NCI-H187 (cell line): Measurements from ENCODE around the gene C1QB.

ENCODE experiments used
- DNase-seq, 2 experiments: peaks; one replicate each; lab custom pipeline; 2025; lab: John Stamatoyannopoulos, UW

The C1QB gene

GRCh38 chr1:22635436-22635835 lies 17.6 kb upstream of the C1QB start:
- peak in 1 of 2 experiments; percentile 24 for DNase-seq

DNA sequence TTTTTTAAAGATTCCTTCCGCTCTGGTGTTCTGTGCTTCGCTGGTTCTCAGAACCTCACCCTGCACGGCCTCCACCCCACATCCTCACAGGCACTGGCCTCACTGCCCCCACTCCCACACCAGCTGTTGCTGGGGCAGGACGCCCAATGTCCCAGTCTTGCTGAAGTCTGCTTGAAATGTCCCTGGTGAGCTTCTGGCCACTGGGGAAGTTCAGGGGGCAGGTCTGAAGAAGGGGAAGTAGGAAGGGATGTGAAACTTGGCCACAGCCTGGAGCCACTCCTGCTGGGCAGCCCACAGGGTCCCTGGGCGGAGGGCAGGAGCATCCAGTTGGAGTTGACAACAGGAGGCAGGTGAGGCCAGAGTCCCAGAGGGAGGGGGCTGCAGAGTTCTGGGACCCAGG lies 16.7 kb upstream of the C1QB start, which contains the start of gene C1QA:
TSS of gene C1QA (plus strand) at position 276 of the 400 bp plus-strand sequence. CDS start 989 bp downstream, outside the sequence.
- DNase-seq, result no peak

DNA sequence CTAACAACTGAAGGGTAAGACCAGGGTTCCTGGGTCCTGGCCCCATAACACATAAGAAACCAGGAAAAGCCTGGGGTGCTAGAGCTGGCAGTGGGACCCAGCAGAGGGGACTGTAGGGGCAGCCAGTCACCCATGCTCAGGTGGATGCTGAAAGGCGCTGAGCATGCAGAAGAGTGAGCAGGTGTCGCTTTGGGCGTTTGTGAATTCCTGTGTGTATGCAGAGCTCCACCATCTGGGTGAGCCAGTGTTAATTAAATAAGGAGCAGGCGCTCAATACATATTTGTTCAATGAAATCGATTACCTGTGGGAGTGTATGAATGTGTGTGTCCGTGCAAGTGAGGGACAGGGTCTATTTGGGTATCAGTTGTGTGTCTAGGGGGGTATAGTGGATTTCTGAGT lies 16.1 kb upstream of the C1QB start:
- DNase-seq, result peak in 1 of 2 experiments; percentile 19

- DNase-seq, result no peak
These were observed 15.1 kb upstream of the C1QB start for GRCh38 chr1:22637907-22638445.

- DNase-seq, result no peak
These were observed 14.4 kb upstream of the C1QB start for GRCh38 chr1:22638476-22639234.

DNA sequence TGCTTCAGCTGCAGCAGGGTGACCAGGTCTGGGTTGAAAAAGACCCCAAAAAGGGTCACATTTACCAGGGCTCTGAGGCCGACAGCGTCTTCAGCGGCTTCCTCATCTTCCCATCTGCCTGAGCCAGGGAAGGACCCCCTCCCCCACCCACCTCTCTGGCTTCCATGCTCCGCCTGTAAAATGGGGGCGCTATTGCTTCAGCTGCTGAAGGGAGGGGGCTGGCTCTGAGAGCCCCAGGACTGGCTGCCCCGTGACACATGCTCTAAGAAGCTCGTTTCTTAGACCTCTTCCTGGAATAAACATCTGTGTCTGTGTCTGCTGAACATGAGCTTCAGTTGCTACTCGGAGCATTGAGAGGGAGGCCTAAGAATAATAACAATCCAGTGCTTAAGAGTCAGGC lies 13.8 kb upstream of the C1QB start:
- DNase-seq, result no peak

DNA sequence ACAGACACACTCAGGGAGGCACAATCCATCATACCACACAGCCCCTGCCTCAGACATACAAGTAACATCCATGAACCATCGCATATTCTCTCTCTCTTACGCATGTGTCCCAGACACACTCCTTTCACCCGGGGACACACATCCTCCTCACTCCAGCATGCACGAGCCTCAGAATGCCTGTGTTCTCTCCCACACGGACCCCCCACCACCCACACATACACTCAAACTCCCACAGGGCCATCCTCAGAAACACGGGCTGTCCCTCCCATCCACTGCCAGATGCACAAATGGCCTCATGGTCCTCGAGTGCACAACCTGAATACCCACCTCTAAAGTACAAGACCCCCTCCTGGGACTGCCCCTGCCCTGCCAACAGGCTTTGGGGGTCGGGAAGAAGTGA lies 11.8 kb upstream of the C1QB start:
- no peak for DNase-seq

- peak; percentile 32 to 33 for DNase-seq
These were observed 11.0 kb upstream of the C1QB start for GRCh38 chr1:22641906-22642636.

DNA sequence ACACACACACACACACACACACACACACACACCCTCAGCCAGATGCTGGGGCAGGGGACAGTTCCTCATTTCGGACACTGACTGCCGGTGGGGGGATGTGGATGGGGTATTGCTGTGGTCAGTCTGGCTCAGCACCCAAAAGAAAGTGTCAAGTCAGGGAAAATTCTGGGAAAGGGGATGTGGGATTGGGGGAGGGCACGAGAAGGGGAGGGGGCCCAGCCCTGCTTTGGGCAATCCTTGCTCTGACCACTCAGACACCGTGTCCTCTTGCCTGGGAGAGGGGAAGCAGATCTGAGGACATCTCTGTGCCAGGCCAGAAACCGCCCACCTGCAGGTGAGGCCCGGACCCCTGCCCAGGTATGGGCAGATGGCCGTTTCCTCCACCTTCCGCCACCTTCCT lies 9.7 kb upstream of the C1QB start, which contains the start of gene C1QC:
TSS of gene C1QC (plus strand) at position 253 of the 400 bp plus-strand sequence. CDS start 391 bp downstream, outside the sequence.
- no peak for DNase-seq

DNA sequence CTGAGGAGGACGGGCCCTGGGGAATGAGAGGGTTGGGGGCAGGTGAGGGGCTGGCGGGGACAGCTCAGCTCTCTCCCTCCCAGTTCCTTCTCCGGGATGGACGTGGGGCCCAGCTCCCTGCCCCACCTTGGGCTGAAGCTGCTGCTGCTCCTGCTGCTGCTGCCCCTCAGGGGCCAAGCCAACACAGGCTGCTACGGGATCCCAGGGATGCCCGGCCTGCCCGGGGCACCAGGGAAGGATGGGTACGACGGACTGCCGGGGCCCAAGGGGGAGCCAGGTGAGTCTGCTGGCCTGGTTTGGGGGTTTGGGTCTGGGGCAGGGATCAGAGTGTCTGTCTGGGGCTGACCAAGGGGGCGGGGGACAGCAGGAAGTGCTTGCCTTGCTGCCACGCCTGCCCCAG lies 9.1 kb upstream of the C1QB start:
- no peak for DNase-seq

GRCh38 chr1:22645931-22646330 lies 7.1 kb upstream of the C1QB start:
- DNase-seq, result no peak

GRCh38 chr1:22646384-22646783 lies 6.7 kb upstream of the C1QB start:
- no peak for DNase-seq

DNA sequence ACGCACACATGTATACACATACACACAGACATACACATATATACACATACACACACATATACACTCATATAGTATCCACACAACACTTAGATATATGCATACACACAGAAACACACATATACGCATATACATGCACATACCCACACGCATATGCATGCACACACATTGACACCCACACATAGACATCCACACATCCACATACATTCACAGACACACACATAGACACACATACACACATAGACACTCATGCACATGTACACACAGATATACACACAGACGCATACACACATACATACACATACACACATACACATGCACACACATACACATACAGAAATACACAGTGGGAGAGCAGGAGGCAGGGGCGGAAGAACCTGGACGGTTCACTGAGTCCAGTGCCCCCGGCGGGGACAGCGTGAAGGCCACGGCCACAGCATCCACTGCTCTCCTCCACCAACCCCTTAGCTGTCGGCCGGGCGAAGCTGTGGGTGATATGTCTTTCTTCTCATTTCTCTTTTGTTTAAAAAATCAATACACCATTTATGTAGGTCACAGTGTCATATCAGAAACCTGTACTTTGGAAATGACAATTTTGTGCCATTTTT lies 2.8 kb upstream of the C1QB start:
- no peak for DNase-seq

DNA sequence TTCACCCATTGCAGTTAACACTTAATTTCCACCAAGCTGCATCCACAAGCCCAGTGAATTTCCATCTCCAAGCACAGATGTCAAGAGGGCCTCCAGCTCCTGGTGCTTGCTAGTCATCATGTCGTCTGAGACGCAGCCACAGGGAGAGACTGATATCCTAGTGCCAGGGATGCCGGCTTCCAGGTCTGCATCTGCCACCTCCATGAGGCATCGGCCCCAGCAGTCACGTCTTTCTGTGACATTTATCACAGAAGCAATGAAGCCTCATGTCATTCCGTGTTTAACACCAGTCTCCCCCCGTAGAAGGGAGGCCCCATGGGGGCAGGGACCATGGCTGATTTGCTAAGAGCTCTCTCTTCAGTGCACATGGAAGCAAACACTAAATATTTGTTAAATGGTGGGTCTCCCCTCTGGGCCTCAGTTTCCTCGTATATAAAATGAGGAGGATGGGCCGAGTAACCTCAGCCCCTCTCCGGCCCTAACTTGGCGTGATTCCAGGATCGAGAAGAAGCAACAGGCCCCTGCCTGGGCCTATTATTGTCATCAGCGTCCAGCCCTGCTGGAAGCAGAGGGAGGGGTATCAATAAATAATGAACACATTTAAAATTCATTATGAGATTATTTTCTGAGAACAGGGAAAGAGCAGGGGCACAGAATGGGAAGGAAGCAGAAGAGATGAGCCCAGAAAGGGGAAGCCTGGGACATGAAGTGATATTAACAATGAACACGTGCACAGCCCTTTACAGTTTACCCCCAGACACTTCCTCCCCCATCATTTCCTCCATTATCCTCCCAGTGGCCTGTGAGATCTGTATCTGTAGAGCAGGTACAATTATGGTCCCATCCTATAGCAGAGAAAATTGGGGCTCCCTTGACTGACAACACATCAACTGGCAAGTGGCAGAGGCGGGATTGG lies 837 bp upstream of the C1QB start:
- DNase-seq, result no peak

DNA sequence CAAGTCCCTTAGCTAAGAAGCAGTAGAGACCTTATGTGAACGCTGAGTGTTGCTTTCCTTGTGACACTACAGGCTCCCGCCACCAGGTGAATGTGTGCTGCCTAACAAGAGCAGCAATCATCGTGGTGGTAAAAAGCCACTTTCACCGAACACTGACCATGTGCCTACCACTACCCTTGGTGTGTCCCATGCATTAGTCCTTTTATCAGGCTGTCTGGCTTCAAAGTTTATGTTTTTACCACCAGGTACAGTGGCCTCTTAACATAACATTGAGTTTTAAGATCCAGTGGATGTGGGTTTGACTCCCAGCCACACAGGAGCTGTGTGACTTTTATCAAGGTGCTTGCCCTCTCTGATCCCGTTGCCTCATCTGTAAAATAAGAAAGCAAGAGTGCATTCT lies 1.7 kb downstream of the C1QB start:
- no peak for DNase-seq

DNA sequence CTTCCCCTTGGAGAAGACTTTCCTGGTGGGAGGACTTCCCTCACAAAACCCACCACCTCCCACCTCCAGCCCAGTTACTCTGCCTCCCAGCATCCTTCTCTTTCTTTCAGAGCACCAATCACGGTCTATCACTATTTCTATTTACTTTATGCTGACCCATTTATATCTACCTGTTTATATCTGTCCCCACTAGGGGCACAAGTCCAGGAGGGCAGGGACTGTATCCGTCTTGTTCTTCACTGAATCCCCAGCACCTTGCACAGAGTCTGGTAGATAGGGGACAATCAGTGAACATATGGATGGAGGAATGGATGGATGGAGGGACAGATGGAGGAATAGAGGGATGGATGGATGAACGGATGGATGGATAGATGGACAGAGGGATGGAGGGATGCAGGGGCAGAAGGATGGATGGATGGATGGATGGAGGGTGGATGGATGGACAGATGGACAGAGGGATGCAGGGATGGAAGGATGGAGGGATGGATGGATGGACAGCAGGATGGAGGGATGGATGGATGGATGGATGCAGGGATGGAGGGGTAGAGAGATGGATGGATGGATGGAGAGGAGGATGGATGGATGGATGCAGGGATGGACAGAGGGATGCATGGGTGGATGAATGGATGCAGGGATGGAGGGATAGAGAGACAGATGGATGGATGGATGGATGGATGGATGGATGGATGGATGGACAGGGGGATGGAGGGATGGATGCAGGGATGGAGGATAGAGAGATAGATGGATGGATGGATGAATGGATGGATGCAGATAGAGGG lies 5.5 kb downstream of the C1QB start:
- DNase-seq, result no peak

DNA sequence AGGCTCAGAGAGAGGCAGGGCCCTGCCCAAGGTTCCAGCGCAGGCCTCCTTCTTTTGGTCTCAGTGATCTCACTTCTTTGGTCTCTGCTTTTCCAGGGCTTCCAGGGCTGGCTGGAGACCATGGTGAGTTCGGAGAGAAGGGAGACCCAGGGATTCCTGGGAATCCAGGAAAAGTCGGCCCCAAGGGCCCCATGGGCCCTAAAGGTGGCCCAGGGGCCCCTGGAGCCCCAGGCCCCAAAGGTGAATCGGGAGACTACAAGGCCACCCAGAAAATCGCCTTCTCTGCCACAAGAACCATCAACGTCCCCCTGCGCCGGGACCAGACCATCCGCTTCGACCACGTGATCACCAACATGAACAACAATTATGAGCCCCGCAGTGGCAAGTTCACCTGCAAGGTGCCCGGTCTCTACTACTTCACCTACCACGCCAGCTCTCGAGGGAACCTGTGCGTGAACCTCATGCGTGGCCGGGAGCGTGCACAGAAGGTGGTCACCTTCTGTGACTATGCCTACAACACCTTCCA lies 7.7 kb downstream of the C1QB start:
- DNase-seq, result no peak

GRCh38 chr1:22661880-22662279 lies 8.8 kb downstream of the C1QB start:
- no peak for DNase-seq

DNA sequence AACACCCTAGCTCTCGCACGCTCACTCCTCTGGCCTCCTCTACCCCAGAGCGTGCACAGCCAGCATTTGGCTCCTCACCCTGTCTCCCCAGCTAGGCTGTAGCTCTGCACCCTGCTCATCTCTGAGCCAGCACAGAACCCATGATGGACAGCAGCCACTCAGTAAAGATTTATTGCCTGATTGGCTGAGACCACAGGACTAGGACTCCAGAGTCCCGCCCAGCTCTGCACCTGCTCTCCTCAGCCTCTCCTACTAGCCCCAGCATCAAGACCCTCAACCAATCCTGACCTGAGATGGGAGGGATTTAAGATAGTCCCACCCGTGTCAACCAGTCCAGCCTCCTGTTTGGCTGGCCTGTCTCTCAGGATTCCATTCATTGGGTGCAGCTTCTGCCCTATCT lies 9.3 kb downstream of the C1QB start:
- DNase-seq, result no peak

GRCh38 chr1:22662986-22663408 lies 10.0 kb downstream of the C1QB start:
- DNase-seq, result no peak
